HEK293 (cell line): ENCODE data around the gene WDR17.

Source experiments
- CTCF ChIA-PET: fragments of 350-600 bp; formaldehyde crosslinking; extraction: SDS; loops from one replicate; lab custom pipeline; 2021; ENCODE audit warnings: antibody characterized with exemption; lab: Yijun Ruan, JAX
- POLR2A ChIA-PET: fragments of 300-600 bp; formaldehyde crosslinking; extraction: SDS; loops from one replicate; lab custom pipeline; 2020; ENCODE audit warnings: antibody characterized with exemption, inconsistent platforms; lab: Yijun Ruan, JAX
- H3K27ac ChIP-seq: fragments of 200-500 bp; sonication (Bioruptor generic); 2 replicates; pipeline ENCODE4 v1.5.1; 2014; ENCODE audit warnings: low read depth, low read length, control low read depth, inconsistent platforms; ENCODE audit errors: extremely low read depth
- H3K36me3 ChIP-seq, 2 experiments: fragments of 200-500 bp in 1 of 2; sonication (Bioruptor generic) in 1 of 2; 1 replicate in 1 of 2; 2 replicates in 1 of 2; pipeline ENCODE4 v1.5.1; 2014 to 2017; ENCODE audit warnings: inconsistent platforms in 2 of 2, low read length in 2 of 2; ENCODE audit not compliant: control insufficient read depth in 2 of 2, insufficient read depth in 1 of 2
- H3K4me1 ChIP-seq: fragments of 200-500 bp; sonication (Bioruptor generic); 2 replicates; pipeline ENCODE4 v1.5.1; 2014; ENCODE audit warnings: mild to moderate bottlenecking, low read length, inconsistent platforms; ENCODE audit not compliant: control insufficient read depth, insufficient read depth
- H3K4me3 ChIP-seq: 2 replicates; pipeline ENCODE4 v1.5.1; 2011; ENCODE audit warnings: low read depth, mild to moderate bottlenecking, control low read depth, low read length, moderate library complexity
- H3K9me3 ChIP-seq: fragments of 200-500 bp; sonication (Bioruptor generic); 2 replicates; pipeline ENCODE4 v1.5.1; 2014; ENCODE audit warnings: low read depth, low read length, inconsistent platforms; ENCODE audit not compliant: control insufficient read depth, insufficient read depth
- ATF2 ChIP-seq: fragments of 450-650 bp; formaldehyde crosslinking; IDR thresholded peaks from 2 replicates; pipeline ENCODE4 v1.5.1; 2016; ENCODE audit warnings: missing biosample characterization, missing genetic modification characterization, low read depth
- CTCF ChIP-seq: fragments of 450-650 bp; formaldehyde crosslinking; IDR thresholded peaks from 2 replicates; pipeline ENCODE4 v1.5.1; 2016; ENCODE audit warnings: missing biosample characterization, missing genetic modification characterization
- HOXA7 ChIP-seq: sonication (generic); formaldehyde crosslinking; IDR thresholded peaks from 2 replicates; pipeline ENCODE4 v1.8.1; 2022; ENCODE audit warnings: missing genetic modification reagents, borderline replicate concordance
- KLF10 ChIP-seq: fragments of 450-650 bp; IDR thresholded peaks from 2 replicates; pipeline ENCODE4 v1.5.1; 2018; ENCODE audit warnings: missing biosample characterization, mild to moderate bottlenecking, missing genetic modification characterization
- OVOL3 ChIP-seq: fragments of 450-650 bp; formaldehyde crosslinking; IDR thresholded peaks from 2 replicates; pipeline ENCODE4 v1.5.1; 2016; ENCODE audit warnings: missing biosample characterization, missing genetic modification characterization
- RBAK ChIP-seq: fragments of 450-650 bp; formaldehyde crosslinking; IDR thresholded peaks from 2 replicates; pipeline ENCODE4 v1.5.1; 2016; ENCODE audit warnings: missing biosample characterization, missing genetic modification characterization
- TCF7L2 ChIP-seq: IDR thresholded peaks from 2 replicates; pipeline ENCODE4 v1.6.1; 2011; ENCODE audit warnings: low read depth, mild to moderate bottlenecking, inconsistent platforms, low read length, moderate library complexity, borderline replicate concordance
- TSHZ1 ChIP-seq: fragments of 450-650 bp; formaldehyde crosslinking; IDR thresholded peaks from 2 replicates; pipeline ENCODE4 v1.5.1; 2016; ENCODE audit warnings: missing biosample characterization, missing genetic modification characterization, borderline replicate concordance
- ZBTB49 ChIP-seq: fragments of 450-650 bp; formaldehyde crosslinking; IDR thresholded peaks from 2 replicates; pipeline ENCODE4 v1.5.1; 2016; ENCODE audit warnings: missing biosample characterization, missing genetic modification characterization, low read depth
- ZNF114 ChIP-seq: fragments of 450-650 bp; formaldehyde crosslinking; IDR thresholded peaks from 2 replicates; pipeline ENCODE4 v1.5.0; 2017; ENCODE audit warnings: missing biosample characterization, missing genetic modification characterization
- ZNF121 ChIP-seq: fragments of 450-650 bp; formaldehyde crosslinking; IDR thresholded peaks from 2 replicates; pipeline ENCODE4 v1.5.1; 2016; ENCODE audit warnings: missing biosample characterization, missing genetic modification characterization
- ZNF140 ChIP-seq: fragments of 450-650 bp; formaldehyde crosslinking; IDR thresholded peaks from 2 replicates; pipeline ENCODE4 v1.5.1; 2016; ENCODE audit warnings: missing biosample characterization, missing genetic modification characterization
- ZNF16 ChIP-seq: fragments of 450-650 bp; formaldehyde crosslinking; IDR thresholded peaks from 2 replicates; pipeline ENCODE4 v1.5.1; 2016; ENCODE audit warnings: low read depth, missing biosample characterization, missing genetic modification characterization
- ZNF211 ChIP-seq: fragments of 450-650 bp; formaldehyde crosslinking; IDR thresholded peaks from 2 replicates; pipeline ENCODE4 v1.5.1; 2016; ENCODE audit warnings: low read depth, missing biosample characterization, missing genetic modification characterization
- ZNF302 ChIP-seq: fragments of 450-650 bp; formaldehyde crosslinking; IDR thresholded peaks from 2 replicates; pipeline ENCODE4 v1.5.1; 2016; ENCODE audit warnings: missing biosample characterization, missing genetic modification characterization, low read depth
- ZNF341 ChIP-seq: fragments of 450-650 bp; formaldehyde crosslinking; IDR thresholded peaks from 2 replicates; pipeline ENCODE4; 2016; ENCODE audit warnings: low read depth, missing biosample characterization, missing genetic modification characterization
- ZNF426 ChIP-seq: fragments of 450-650 bp; formaldehyde crosslinking; IDR thresholded peaks from 2 replicates; pipeline ENCODE4 v1.5.1; 2017; ENCODE audit warnings: missing biosample characterization, missing genetic modification characterization, mild to moderate bottlenecking, inconsistent platforms, moderate library complexity
- ZNF629 ChIP-seq: fragments of 450-650 bp; formaldehyde crosslinking; IDR thresholded peaks from 2 replicates; pipeline ENCODE4 v1.5.1; 2017; ENCODE audit warnings: missing biosample characterization, missing genetic modification characterization
- ZNF843 ChIP-seq: fragments of 450-650 bp; formaldehyde crosslinking; IDR thresholded peaks from 2 replicates; pipeline ENCODE4 v1.5.1; 2016; ENCODE audit warnings: missing biosample characterization, missing genetic modification characterization
- ZSCAN23 ChIP-seq: fragments of 450-650 bp; formaldehyde crosslinking; IDR thresholded peaks from 2 replicates; pipeline ENCODE4 v1.5.1; 2016; ENCODE audit warnings: missing biosample characterization, missing genetic modification characterization
- ZSCAN5A ChIP-seq: fragments of 450-650 bp; formaldehyde crosslinking; IDR thresholded peaks from 2 replicates; pipeline ENCODE4 v1.5.1; 2016; ENCODE audit warnings: missing biosample characterization, missing genetic modification characterization

Gene WDR17

GRCh38 chr4:176048631-176049030, 17.0 kb upstream of the WDR17 start:
- Histone ChIP-seq H3K9me3 (no peaks in the 10 kb centered on the region), H3K27ac (no peak overlapping the region), H3K36me3 (no peaks in the 10 kb centered on the region), H3K4me3 (no peak overlapping the region)
- POLR2A ChIA-PET, result no interaction called here
- CTCF ChIA-PET, result no interaction called here
- TF ChIP-seq ZNF211 (tag by site-specific recombination) (no peak), ZBTB49 (tag by site-specific recombination) (no peak), ZNF426 (no peak), ZNF121 (no peak), KLF10 (no peak), RBAK (no peak), ZSCAN5A (tag by site-specific recombination) (no peak), ZNF341 (tag by site-specific recombination) (no peak)
- TF ChIP-seq, all 188 proteins: peak for 0
- no peaks in the 10 kb centered on the region for H3K4me1 ChIP-seq

GRCh38 chr4:176052744-176053143, 12.9 kb upstream of the WDR17 start:
- Histone ChIP-seq H3K4me1 (no peaks in the 10 kb centered on the region), H3K36me3 (no peaks in the 10 kb centered on the region), H3K9me3 (no peaks in the 10 kb centered on the region), H3K27ac (no peak overlapping the region), H3K4me3 (no peak overlapping the region)
- POLR2A ChIA-PET, result no interaction called here
- CTCF ChIA-PET, result interaction anchor here (0.7 kb wide), 1 partner anchor 289 kb away, joined by 3 read pairs; no protein-coding TSS in a partner anchor
- TF ChIP-seq OVOL3 (tag by site-specific recombination) (no peak), CTCF (tag by site-specific recombination) (no peak), ZNF629 (tag by site-specific recombination) (no peak), ZNF16 (tag by site-specific recombination) (no peak), ATF2 (tag by site-specific recombination) (no peak), ZNF341 (tag by site-specific recombination) (no peak), TCF7L2 (no peak), HOXA7 (CRISPR knock-in tag) (no peak), ZNF114 (tag by site-specific recombination) (no peak), ZNF140 (tag by site-specific recombination) (no peak), ZNF843 (tag by site-specific recombination) (no peak), TSHZ1 (tag by site-specific recombination) (no peak), ZNF302 (tag by site-specific recombination) (no peak), ZSCAN23 (no peak)
